ENCODE data around the gene SNX20. TPM values are rescaled to one million over a fixed set of nuclear protein-coding genes. Genes with fewer than 3 reads are reported as not detected.

The SNX20 gene
- total and polyA plus RNA-seq, 10 of the 15 experiments (the other 5 are each of a cell fraction or from before 2014, with no cell fraction given), result 4.6 to 30.8 (median 21.9) TPM

GRCh38 chr16:50667497-50668367, 13.4 kb downstream of the SNX20 start:
- POLR2A ChIA-PET, result interaction anchor here (0.6 to 2.9 kb wide), 9 partner anchors 13 to 84 kb away, joined by 3 to 22 read pairs (median 7); partner anchors contain the start of genes CYLD and SNX20
- WGBS (ENCODE audit: insufficient coverage, insufficient replicate concordance, low lambda C conversion rate, missing lambda C conversion rate), result 91% methylated on average over 21 of the region's 21 CpGs

More at GRCh38 chr16:50667497-50668367, 13.4 kb downstream of the SNX20 start:
- Histone ChIP-seq H3K9me3 (replicated peaks; ENCODE audit: control insufficient read depth, insufficient read depth, low read length) (peaks cover 11% of the 10 kb centered on the region), H3K79me2 (ENCODE audit: control insufficient read depth, insufficient read depth, low read length) (no peaks in the 10 kb centered on the region), H3K9ac (ENCODE audit: control insufficient read depth, insufficient read depth, low read length) (peak overlapping the region; percentile 30), H3K4me3 (no peak overlapping the region), H3K4me2 (ENCODE audit: control insufficient read depth, insufficient read depth) (peak overlapping the region; percentile 85), H3K27me3 (replicated peaks in 1 of 2; ENCODE audit: control insufficient read depth in 2 of 2, insufficient read depth in 2 of 2, low read length in 1 of 2) (no peaks in the 10 kb centered on the region), H3K36me3 (ENCODE audit: control insufficient read depth in 2 of 2, insufficient read depth in 2 of 2, low read length in 1 of 2) (peaks cover 0 to 7% of the 10 kb centered on the region in 2 experiments; a peak in 2 of 4 replicates), H4K20me1 (ENCODE audit: control insufficient read depth, insufficient read depth) (no peaks in the 10 kb centered on the region), H2AFZ (ENCODE audit: control insufficient read depth, low read depth, low read length) (peak overlapping the region; percentile 75), H3K4me1 (ENCODE audit: control insufficient read depth, insufficient read depth, low read length) (peaks cover 19% of the 10 kb centered on the region), H3K27ac (ENCODE audit: control insufficient read depth, insufficient read depth) (peak overlapping the region; percentile 72)
- ChIA-PET SMC1A (ENCODE audit: uncharacterized antibody, unreplicated experiment) (interaction anchor here (0.5 to 24.8 kb wide), 28 partner anchors 7 to 643 kb away, joined by 3 to 600 read pairs (median 4); partner anchors contain the start of genes BRD7, CNEP1R1, CYLD and NOD2), RAD21 (ENCODE audit: unreplicated experiment) (interaction anchor here (0.6 to 29.0 kb wide), 19 partner anchors 12 to 643 kb away, joined by 3 to 578 read pairs (median 4); partner anchors contain the start of genes CNEP1R1, CYLD and SNX20), CTCF (interaction anchor here (0.6 to 20.9 kb wide), 25 partner anchors 13 to 643 kb away, joined by 3 to 636 read pairs (median 7); partner anchors contain the start of genes CNEP1R1, CYLD and SNX20)
- intact Hi-C loops (cut with micrococcal nuclease; ENCODE audit: unreplicated experiment) (loop anchor here (1.0 to 5.0 kb wide), 3 partner anchors 120 to 455 kb away; partner anchors contain the start of gene NKD1), in situ Hi-C loops (cut with MboI) (no loop called here)
- no TSS peak for BruUV-seq (replicated peaks)
- DNase-seq (ENCODE audit: low read depth, low spot score) (no peak), FAIRE-seq (no peak), ATAC-seq (peak; percentile 28)
- TF ChIP-seq GATAD2B (conservative IDR thresholded peaks at IDR 0.05; ENCODE audit: low read depth) (no peak), RELA (IDR thresholded peaks at IDR 0.05; ENCODE audit: borderline replicate concordance, partially characterized antibody) (no peak), SMC3 (IDR thresholded peaks at IDR 0.05; ENCODE audit: borderline replicate concordance, low read length) (peak; percentile 39; the same call in 1 of the 2 replicates)
- TF ChIP-seq, protein P1, sequence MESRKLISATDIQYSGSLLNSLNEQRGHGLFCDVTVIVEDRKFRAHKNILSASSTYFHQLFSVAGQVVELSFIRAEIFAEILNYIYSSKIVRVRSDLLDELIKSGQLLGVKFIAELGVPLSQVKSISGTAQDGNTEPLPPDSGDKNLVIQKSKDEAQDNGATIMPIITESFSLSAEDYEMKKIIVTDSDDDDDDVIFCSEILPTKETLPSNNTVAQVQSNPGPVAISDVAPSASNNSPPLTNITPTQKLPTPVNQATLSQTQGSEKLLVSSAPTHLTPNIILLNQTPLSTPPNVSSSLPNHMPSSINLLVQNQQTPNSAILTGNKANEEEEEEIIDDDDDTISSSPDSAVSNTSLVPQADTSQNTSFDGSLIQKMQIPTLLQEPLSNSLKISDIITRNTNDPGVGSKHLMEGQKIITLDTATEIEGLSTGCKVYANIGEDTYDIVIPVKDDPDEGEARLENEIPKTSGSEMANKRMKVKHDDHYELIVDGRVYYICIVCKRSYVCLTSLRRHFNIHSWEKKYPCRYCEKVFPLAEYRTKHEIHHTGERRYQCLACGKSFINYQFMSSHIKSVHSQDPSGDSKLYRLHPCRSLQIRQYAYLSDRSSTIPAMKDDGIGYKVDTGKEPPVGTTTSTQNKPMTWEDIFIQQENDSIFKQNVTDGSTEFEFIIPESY (IDR thresholded peaks at IDR 0.05), result no peak
- TF ChIP-seq, protein P2, sequence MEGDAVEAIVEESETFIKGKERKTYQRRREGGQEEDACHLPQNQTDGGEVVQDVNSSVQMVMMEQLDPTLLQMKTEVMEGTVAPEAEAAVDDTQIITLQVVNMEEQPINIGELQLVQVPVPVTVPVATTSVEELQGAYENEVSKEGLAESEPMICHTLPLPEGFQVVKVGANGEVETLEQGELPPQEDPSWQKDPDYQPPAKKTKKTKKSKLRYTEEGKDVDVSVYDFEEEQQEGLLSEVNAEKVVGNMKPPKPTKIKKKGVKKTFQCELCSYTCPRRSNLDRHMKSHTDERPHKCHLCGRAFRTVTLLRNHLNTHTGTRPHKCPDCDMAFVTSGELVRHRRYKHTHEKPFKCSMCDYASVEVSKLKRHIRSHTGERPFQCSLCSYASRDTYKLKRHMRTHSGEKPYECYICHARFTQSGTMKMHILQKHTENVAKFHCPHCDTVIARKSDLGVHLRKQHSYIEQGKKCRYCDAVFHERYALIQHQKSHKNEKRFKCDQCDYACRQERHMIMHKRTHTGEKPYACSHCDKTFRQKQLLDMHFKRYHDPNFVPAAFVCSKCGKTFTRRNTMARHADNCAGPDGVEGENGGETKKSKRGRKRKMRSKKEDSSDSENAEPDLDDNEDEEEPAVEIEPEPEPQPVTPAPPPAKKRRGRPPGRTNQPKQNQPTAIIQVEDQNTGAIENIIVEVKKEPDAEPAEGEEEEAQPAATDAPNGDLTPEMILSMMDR (IDR thresholded peaks at IDR 0.05 in 2 of 3, conservative IDR thresholded peaks at IDR 0.05 in 1 of 3; ENCODE audit: control insufficient read depth in 2 of 3, extremely low read depth in 1 of 3, insufficient read depth in 1 of 3, low read depth in 3 of 3, low read length in 3 of 3), result peak; percentile 19 to 49 (median 31); a peak in 4 of 6 replicates

Measured in GM12878 (cell line).